ENCODE results near the gene BOLL.

DNA sequence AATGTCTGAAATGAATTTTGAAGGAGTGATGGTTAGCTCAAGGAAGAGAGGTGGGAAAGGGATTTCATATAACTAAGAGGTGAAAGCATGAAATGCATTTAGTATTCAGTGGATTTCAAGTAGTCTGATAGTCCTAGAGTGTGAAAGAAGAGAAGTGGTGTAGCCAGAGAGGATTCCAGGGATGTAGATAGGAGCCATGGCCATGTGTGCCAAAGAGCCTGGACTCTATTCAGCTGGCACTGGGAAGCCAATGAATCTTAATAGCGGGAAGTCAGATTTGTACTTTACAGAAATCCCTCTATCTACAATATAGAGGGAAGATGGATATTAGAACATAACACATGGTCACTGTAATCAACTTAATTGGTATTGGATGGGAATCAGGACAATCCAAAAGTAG is 8.3 kb upstream of the BOLL start:
- TF ChIP-seq, protein P1, sequence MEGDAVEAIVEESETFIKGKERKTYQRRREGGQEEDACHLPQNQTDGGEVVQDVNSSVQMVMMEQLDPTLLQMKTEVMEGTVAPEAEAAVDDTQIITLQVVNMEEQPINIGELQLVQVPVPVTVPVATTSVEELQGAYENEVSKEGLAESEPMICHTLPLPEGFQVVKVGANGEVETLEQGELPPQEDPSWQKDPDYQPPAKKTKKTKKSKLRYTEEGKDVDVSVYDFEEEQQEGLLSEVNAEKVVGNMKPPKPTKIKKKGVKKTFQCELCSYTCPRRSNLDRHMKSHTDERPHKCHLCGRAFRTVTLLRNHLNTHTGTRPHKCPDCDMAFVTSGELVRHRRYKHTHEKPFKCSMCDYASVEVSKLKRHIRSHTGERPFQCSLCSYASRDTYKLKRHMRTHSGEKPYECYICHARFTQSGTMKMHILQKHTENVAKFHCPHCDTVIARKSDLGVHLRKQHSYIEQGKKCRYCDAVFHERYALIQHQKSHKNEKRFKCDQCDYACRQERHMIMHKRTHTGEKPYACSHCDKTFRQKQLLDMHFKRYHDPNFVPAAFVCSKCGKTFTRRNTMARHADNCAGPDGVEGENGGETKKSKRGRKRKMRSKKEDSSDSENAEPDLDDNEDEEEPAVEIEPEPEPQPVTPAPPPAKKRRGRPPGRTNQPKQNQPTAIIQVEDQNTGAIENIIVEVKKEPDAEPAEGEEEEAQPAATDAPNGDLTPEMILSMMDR (IDR thresholded peaks at IDR 0.05): no peak
- TF ChIP-seq POLR2A (IDR thresholded peaks at IDR 0.05): no peak

Data from vagina (tissue), 2 donors.